ENCODE results near the gene CGAS. TPM values are rescaled to one million over a fixed set of nuclear protein-coding genes. Genes with fewer than 3 reads are reported as not detected.

CGAS gene
- total RNA-seq, 4 donors from 2014 or later = 2.4 to 6.1 (median 3.9) TPM

GRCh38 chr6:73409395-73409794, 42.7 kb downstream of the CGAS start:
- TF ChIP-seq POLR2AphosphoS5 (IDR thresholded peaks at IDR 0.05) = no peak
- no peak for TF ChIP-seq POLR2A (IDR thresholded peaks at IDR 0.05; ENCODE audit: low read depth)
- no peak for TF ChIP-seq EP300 (IDR thresholded peaks at IDR 0.05)
- no peak for TF ChIP-seq CTCF (IDR thresholded peaks at IDR 0.05)
- Histone ChIP-seq H3K4me3 (no peak overlapping the region), H3K9me3 (no peaks in the 10 kb centered on the region), H3K36me3 (peaks cover 0 to 4% (median 0%) of the 10 kb centered on the region in 4 donors), H3K27ac (replicated peaks in 1 of 4) (no peak overlapping the region), H3K27me3 (no peaks in the 10 kb centered on the region), H3K4me1 (no peaks in the 10 kb centered on the region)
- DNase-seq (ENCODE audit: extremely low spot score) = no peak
- WGBS = 95% methylated on average over 1 of the region's 1 CpG
- intact Hi-C loops (cut with DNase I) = no loop called here

GRCh38 chr6:73400656-73401055, 51.4 kb downstream of the CGAS start:
- DNase-seq (ENCODE audit: extremely low spot score) = no peak
- H3K36me3 ChIP-seq = peaks cover 0 to 3% (median 0%) of the 10 kb centered on the region in 4 donors
- no peaks in the 10 kb centered on the region for H3K4me1 ChIP-seq
- no peaks in the 10 kb centered on the region for H3K27me3 ChIP-seq
- no peak overlapping the region for H3K27ac ChIP-seq (replicated peaks in 1 of 4)
- no peaks in the 10 kb centered on the region for H3K9me3 ChIP-seq
- no peak overlapping the region for H3K4me3 ChIP-seq
- no peak for TF ChIP-seq CTCF (IDR thresholded peaks at IDR 0.05)
- no peak for TF ChIP-seq EP300 (IDR thresholded peaks at IDR 0.05)
- no peak for TF ChIP-seq POLR2A (IDR thresholded peaks at IDR 0.05; ENCODE audit: low read depth)
- no peak for TF ChIP-seq POLR2AphosphoS5 (IDR thresholded peaks at IDR 0.05)
- intact Hi-C loops (cut with DNase I) = no loop called here

- 97% methylated on average over 10 of the region's 10 CpGs for WGBS
- H3K4me1 ChIP-seq = no peaks in the 10 kb centered on the region
- no peak overlapping the region for H3K4me3 ChIP-seq
- DNase-seq (ENCODE audit: extremely low spot score) = no peak
- H3K9me3 ChIP-seq = no peaks in the 10 kb centered on the region
- no peaks in the 10 kb centered on the region for H3K27me3 ChIP-seq
- intact Hi-C loops (cut with DNase I) = no loop called here
- no peak overlapping the region for H3K27ac ChIP-seq (replicated peaks in 1 of 4)
- peaks cover 0 to under 1% (median 0%) of the 10 kb centered on the region in 4 donors for H3K36me3 ChIP-seq
- no peak for TF ChIP-seq EP300 (IDR thresholded peaks at IDR 0.05)
- no peak for TF ChIP-seq POLR2A (IDR thresholded peaks at IDR 0.05; ENCODE audit: low read depth)
- no peak for TF ChIP-seq POLR2AphosphoS5 (IDR thresholded peaks at IDR 0.05)
- TF ChIP-seq CTCF (IDR thresholded peaks at IDR 0.05) = no peak
These were observed 56.2 kb downstream of the CGAS start for GRCh38 chr6:73395875-73396274.

GRCh38 chr6:73394577-73395354, 57.3 kb downstream of the CGAS start, which contains the start of gene DDX43:
Gene DDX43, plus strand, starts transcription at chr6:73394828. Its CDS starts 78 bp downstream, at chr6:73394906.
- DNase-seq (ENCODE audit: extremely low spot score) = no peak
- TF ChIP-seq POLR2AphosphoS5 (IDR thresholded peaks at IDR 0.05) (peak in 1 of 2 donors; percentile 10), CTCF (IDR thresholded peaks at IDR 0.05) (no peak)
- Histone ChIP-seq H3K4me1 (no peaks in the 10 kb centered on the region), H3K36me3 (no peaks in the 10 kb centered on the region), H3K27ac (replicated peaks in 1 of 4) (peak within 1 kb of the TSS; percentile 40 to 79 (median 58)), H3K9me3 (no peaks in the 10 kb centered on the region), H3K27me3 (no peaks in the 10 kb centered on the region), H3K4me3 (peak within 1 kb of the TSS; percentile 35 to 46 (median 42))
- WGBS = 82% methylated on average over 51 of the region's 54 CpGs
- intact Hi-C loops (cut with DNase I) = no loop called here
